ENCODE results near the gene GNAI3.

The GNAI3 gene

DNA sequence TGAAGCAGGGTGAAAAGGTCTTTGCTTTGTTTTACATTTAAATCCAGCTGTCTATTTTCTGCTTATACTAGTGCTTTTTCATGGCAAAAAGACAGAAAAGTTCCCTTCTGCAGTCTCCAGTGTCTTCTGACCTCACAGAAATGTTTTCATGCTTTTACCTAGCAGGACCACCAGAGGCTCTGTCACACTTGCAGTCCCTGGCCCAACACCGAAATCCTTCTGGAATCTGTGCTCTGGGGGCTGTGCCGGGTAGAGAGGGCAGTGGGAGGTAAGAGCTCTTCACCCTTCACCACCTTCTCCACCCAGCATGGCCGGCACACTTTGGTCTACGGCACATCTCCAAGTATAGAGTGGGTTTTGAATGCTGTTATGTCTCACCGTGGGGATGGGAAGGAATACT lies 50.2 kb downstream of the GNAI3 start:
- DNase-seq (ENCODE audit: low spot score), result no peak

DNA sequence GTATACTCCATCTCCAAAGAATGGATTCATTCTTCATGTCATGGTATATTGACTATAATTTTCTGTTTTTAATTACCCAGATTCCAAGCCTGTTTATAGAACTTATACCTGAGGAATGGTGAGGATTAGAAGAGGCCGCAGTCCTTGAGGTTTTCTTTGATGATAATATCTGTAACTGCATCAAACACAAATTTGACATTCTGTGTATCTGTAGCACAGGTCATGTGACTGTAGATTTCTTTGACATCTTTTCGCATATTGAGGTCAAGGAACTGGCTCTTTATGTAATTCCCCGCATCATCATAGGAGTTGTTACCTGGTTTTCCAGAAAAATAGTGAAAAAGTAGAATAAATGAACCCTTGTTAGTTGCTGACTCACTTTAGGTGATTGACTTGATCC lies 54.8 kb downstream of the GNAI3 start:
- DNase-seq (ENCODE audit: low spot score), result no peak

- DNase-seq (ENCODE audit: low spot score), result no peak
Measured at GRCh38 chr1:109605381-109605780, 57.0 kb downstream of the GNAI3 start.

DNA sequence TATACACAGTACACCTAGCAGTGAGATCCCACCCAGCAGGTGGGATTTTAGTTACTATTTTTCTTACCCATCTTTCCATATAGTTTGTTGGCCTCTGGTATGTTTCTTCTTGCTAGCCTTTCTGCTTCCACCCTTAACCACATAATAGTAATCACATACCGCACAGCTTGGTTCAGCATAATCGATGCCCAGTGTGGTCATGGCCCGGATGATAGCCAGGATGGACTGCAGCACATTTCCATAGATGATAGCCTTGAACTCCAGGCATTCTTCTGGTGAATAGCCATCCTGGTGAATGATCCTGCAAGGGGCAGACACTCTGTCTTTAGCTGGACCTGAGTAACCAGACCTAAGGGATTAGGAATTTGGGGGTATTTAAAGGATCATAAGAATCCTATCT lies 61.5 kb downstream of the GNAI3 start:
- DNase-seq (ENCODE audit: low spot score), result no peak

DNA sequence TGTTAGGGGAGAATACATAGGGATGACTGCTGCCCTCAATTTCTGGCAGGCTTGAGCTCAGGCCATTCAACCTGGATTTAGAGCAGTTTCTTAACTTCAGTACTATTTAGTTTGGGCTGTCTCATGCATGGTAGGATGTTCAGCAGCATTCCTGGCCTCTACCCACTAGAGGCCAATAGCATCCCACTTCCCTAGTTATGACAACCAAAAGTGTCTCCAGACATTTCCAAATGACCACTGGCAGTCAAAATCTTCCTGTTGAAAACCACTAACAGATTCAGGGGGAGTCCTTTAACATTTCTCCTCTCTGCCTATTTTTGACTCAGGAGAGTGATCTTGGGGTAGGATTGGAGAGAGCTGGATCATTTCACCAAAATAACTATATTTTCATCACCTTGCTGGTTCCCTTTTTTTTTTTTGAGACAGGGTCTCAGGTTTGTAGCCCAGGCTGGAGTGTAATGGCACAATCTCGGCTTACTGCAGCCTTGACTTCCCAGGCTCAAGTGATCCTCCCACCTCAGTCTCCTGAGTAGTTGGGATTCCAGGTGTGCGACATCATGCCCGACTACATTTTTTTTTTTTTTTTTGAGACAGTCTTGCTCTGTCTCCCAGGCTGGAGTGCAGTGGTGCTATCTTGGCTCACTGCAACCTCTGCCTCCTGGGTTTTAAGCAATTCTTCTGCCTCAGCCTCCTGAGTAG lies 62.3 kb downstream of the GNAI3 start:
- DNase-seq (ENCODE audit: low spot score), result no peak

- no peak for DNase-seq (ENCODE audit: low spot score)
Measured at GRCh38 chr1:109611308-109611990, 63.0 kb downstream of the GNAI3 start.

GRCh38 chr1:109613361-109614147 lies 65.1 kb downstream of the GNAI3 start:
- DNase-seq (ENCODE audit: low spot score), result no peak

GRCh38 chr1:109615879-109616278 lies 67.5 kb downstream of the GNAI3 start:
- no peak for DNase-seq (ENCODE audit: low spot score)

- no peak for DNase-seq (ENCODE audit: low spot score)
Measured at GRCh38 chr1:109616391-109616790, 68.0 kb downstream of the GNAI3 start.

DNA sequence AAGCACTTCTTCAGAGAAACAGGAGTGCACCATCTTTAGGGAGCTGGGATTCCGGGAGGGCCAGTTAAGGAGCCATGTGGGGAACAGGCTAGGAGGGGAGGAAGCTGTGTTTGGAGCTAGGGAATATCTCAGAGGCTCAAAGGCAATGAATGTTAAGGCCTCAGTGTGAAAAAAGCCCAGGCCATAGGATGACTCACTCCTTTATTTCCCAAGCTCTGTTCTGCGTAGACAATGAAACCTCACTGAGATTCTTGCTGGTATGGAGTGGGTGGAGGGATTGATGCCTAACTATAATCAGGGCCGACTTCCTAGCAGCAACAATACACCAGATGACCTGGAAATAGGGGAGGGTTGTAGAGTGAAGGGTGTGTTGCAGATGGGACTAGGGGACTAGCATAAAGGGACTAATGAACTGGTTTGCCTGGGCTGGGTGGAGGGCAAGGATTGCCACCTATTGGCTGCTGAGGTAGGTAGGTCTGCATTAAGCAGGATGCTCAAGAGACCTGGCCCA lies 68.9 kb downstream of the GNAI3 start:
- DNase-seq (ENCODE audit: low spot score), result peak; percentile 43

DNA sequence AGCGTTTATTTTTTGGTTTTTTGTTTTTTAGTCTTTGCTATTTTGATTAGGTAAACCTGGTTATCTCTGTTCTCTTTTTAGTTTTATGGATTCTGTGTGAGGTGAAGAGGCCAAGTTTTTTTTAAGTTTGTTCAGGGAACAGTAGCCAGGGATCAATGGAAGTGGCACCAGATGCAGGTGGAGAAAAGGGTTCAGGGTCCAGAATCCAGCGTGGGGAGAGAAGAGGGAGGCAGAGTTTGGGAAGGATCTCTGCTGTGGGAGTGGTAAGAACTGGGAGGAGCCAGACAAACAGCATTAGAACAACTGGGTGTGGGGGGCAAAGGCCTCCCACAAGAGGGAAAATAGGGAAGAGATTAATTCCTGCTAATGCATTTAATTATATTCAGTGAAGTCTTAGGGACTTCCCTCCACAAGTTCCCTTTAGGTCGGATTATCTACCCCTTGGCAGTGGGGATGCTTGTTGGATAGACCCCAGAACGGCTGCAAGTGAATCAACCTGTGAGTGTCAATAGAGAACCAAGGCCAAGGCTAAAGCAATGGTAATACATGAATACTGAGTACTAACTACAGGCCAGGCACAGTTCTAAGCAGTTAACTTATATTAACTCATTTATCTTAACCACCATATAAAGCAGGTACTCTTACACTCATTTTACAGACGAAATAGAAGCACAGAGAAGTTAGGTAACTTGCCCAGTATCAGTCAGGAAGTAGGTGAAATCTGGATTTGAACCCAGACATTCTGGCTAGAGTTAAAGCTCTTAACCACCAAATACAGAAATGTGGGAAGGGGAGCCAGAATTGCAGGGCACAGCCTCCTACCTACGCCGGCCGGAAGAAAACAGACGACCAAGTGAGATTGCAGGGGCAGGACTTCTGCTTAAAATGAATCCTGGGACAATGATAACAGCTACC lies 70.5 kb downstream of the GNAI3 start:
- peak; percentile 42 for DNase-seq (ENCODE audit: low spot score)

DNA sequence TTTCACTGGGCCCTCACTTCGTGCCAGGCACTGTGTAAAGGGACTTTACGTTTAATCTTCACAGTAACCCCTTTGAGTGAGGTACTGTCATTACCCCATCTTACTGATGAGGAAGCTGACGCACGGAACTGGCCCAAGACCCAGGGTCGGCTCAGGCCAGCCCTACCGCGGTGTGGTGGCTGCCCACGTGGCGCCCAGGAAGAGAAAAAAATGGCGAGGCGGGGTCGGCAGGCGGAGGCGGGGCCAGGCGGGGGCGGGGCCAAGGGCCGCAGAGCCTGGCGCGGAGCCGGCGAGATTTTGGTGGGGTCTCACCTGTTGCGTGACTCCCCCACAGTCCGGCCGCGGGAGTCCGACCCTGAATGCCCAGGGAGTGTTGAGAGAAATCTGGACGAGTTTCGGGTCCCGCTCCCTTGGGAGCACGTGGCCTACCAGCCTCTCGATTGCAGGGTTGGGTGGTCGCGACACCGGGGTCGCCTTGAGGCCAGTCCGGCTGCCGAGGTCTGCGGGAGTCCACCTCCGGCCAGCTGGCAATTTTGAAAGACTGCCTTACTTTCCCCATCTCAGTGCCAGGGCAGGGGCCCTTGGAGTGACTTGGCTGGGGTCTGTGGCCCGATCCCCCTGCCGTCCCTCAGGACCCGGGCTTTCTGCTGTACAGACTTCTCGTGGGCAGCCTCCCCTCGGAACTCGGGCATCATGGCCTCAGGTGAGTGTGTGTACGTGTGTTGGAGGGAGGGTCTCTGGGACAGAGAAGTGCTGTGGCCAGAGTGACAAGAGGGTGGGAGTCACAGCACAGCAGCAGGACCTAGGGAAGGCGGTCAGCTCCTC lies 71.4 kb downstream of the GNAI3 start, which contains the start of the genes AMPD2 and GNAT2:
AMPD2 (plus strand) TSS at position 262 of the 825 bp plus-strand sequence. CDS start 1,339 bp downstream, outside the sequence.
GNAT2 (minus strand) TSS at position 41 of the 825 bp plus-strand sequence. CDS start 6,746 bp downstream, outside the sequence.
- DNase-seq (ENCODE audit: low spot score), result peak; percentile 78

- peak; percentile 70 for DNase-seq (ENCODE audit: low spot score)
Measured at GRCh38 chr1:109620401-109620791, 72.0 kb downstream of the GNAI3 start.

DNA sequence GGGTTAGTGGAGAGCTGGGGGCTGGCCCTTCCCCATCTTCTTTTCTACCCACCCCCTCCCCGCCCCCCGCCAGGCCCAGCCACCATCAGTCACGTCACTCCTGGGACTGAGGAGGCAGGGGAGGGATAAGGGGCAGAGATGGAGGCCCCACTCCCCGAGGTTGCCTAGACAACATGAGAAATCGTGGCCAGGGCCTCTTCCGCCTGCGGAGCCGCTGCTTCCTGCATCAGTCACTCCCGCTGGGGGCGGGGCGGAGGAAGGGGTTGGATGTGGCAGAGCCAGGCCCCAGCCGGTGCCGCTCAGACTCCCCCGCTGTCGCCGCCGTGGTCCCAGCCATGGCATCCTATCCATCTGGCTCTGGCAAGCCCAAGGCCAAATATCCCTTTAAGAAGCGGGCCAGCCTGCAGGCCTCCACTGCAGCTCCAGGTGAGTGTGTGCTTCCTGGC lies 72.4 kb downstream of the GNAI3 start:
- DNase-seq (ENCODE audit: low spot score), result peak; percentile 97

DNA sequence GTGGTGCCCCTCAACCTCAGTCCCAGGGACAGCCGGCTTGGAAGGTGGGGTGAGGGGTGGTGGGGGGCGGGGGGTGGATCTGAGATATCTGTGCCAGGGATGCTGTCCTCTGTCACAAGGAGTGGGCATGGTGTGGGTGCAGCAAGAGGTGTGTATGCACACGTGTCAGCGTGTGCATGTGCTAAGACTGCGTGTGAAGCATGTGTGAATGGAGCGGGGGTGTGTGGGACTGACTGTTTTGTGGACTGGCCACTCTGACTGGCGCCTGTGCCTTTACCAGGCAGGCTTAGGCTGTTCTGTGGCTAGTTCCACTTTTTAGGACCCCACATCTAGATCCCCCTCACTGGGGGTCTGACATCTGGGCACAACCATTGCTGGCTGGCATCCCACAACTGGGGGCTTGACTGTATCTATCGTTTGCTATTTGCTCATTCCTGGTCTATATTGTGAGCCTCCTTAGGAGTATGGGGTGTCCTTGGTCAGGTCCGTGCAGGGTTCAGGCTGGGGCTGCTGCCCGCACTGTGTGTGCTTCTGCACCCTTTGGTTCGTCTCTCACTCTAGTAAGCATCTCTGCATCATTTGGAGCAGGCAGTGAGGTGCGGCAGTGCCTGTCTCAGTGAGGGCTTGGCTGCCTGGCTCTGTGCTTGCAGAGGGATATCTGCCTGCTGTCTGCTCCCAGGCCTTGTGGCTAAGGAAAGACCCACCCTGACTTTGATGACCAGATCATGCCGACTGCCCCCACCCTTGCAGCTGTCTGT lies 73.1 kb downstream of the GNAI3 start:
- no peak for DNase-seq (ENCODE audit: low spot score)

- no peak for DNase-seq (ENCODE audit: low spot score)
Measured at GRCh38 chr1:109622137-109622892, 73.9 kb downstream of the GNAI3 start.

GRCh38 chr1:109622895-109623294 lies 74.5 kb downstream of the GNAI3 start:
- no peak for DNase-seq (ENCODE audit: low spot score)

GRCh38 chr1:109623601-109624161 lies 75.3 kb downstream of the GNAI3 start:
- DNase-seq (ENCODE audit: low spot score), result no peak

All from HuH-7 (cell line).